Neural crest cell (in vitro differentiated cells): ENCODE measurements around the gene TRIP10. TPM values are rescaled to one million over a fixed set of nuclear protein-coding genes. Genes with fewer than 3 reads are reported as not detected.

Source experiments
- DNase-seq: peaks from one replicate; pipeline ENCODE4 v3.0.0; 2021; ENCODE audit warnings: low read depth, mixed read lengths, low spot score
- H3K27ac Mint-ChIP-seq: one replicate; pipeline ENCODE4 v1.8.0; 2021; ENCODE audit warnings: mild to moderate bottlenecking, mixed read lengths; ENCODE audit not compliant: unreplicated experiment
- H3K27me3 Mint-ChIP-seq: 2 replicates; pipeline ENCODE4 v1.8.0; 2021; ENCODE audit warnings: low read depth, mild to moderate bottlenecking, mixed read lengths
- H3K36me3 Mint-ChIP-seq: 2 replicates; pipeline ENCODE4 v1.8.0; 2021; ENCODE audit warnings: low read depth, mild to moderate bottlenecking, mixed read lengths
- H3K4me1 Mint-ChIP-seq: 2 replicates; pipeline ENCODE4 v1.8.0; 2021; ENCODE audit warnings: mixed read lengths
- H3K4me3 Mint-ChIP-seq: one replicate; pipeline ENCODE4 v1.8.0; 2021; ENCODE audit warnings: mild to moderate bottlenecking, mixed read lengths
- H3K9me3 Mint-ChIP-seq: 2 replicates; pipeline ENCODE4 v1.8.0; 2021; ENCODE audit warnings: mixed read lengths
- total RNA-seq: library from RNA; stranded (reverse); gene quantifications from 2 replicates; pipeline ENCODE4 v1.2.1, GENCODE V29; 2021
- TF ChIP-seq, protein P1 (sequence below): fragments of 200-600 bp; sonication (generic); conservative IDR thresholded peaks from 2 replicates; pipeline ENCODE4 v1.5.0; 2021; ENCODE audit warnings: antibody characterized with exemption, mild to moderate bottlenecking

Gene TRIP10
- total RNA-seq, 1 donor from 2014 or later = 20.6 TPM

DNA sequence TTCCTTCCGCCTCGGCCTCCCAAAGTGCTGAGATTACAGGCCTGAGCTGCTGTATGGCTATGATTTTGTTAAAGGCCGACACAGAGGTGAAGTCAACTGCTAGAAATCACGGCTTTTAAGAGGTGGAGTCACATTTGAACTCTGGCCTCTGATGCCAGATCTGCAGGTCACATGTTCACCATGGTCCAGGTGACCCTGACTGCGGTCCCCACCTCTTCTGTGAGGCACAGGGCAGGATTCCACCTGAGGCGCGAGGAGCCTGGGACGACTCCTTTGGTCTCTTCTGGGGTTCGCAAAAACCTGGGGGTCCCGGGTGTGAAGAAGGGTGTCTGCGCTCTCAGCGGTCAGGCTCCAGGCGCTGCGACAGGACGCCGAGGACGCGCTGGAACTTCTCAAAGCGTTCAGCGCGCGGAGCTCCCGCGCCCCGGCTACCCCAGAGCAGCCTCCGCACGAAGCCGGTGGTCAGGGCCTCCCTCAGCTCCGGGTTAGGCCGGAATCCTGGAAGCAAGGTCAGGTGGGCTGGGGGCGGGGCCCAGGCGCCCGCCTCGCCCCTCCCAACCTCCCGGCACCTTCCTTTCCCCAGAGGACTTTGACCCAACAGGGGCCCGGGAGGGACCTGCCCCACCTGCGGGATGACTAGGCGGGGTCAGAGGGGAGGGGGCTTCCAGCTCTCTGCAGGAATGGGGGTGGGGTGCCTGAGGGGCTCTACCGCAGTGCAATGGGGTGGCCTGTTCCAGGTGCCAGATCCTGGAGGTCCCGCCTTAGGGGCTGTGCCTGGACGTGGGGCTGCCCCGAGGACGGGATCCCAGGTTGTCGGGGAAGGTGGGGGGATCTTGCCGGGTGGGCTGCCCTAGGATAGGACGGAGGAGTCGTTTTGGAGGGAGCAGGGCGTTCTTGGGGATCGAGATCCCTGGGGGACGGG lies 13.0 kb downstream of the TRIP10 start:
- TF ChIP-seq, protein P1, sequence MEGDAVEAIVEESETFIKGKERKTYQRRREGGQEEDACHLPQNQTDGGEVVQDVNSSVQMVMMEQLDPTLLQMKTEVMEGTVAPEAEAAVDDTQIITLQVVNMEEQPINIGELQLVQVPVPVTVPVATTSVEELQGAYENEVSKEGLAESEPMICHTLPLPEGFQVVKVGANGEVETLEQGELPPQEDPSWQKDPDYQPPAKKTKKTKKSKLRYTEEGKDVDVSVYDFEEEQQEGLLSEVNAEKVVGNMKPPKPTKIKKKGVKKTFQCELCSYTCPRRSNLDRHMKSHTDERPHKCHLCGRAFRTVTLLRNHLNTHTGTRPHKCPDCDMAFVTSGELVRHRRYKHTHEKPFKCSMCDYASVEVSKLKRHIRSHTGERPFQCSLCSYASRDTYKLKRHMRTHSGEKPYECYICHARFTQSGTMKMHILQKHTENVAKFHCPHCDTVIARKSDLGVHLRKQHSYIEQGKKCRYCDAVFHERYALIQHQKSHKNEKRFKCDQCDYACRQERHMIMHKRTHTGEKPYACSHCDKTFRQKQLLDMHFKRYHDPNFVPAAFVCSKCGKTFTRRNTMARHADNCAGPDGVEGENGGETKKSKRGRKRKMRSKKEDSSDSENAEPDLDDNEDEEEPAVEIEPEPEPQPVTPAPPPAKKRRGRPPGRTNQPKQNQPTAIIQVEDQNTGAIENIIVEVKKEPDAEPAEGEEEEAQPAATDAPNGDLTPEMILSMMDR = no peak
- Mint-ChIP-seq H3K4me1 (no peaks in the 10 kb centered on the region), H3K27me3 (peaks cover 10% of the 10 kb centered on the region), H3K9me3 (no peaks in the 10 kb centered on the region), H3K27ac (no peak overlapping the region), H3K4me3 (no peak overlapping the region), H3K36me3 (no peaks in the 10 kb centered on the region)
- DNase-seq = no peak

DNA sequence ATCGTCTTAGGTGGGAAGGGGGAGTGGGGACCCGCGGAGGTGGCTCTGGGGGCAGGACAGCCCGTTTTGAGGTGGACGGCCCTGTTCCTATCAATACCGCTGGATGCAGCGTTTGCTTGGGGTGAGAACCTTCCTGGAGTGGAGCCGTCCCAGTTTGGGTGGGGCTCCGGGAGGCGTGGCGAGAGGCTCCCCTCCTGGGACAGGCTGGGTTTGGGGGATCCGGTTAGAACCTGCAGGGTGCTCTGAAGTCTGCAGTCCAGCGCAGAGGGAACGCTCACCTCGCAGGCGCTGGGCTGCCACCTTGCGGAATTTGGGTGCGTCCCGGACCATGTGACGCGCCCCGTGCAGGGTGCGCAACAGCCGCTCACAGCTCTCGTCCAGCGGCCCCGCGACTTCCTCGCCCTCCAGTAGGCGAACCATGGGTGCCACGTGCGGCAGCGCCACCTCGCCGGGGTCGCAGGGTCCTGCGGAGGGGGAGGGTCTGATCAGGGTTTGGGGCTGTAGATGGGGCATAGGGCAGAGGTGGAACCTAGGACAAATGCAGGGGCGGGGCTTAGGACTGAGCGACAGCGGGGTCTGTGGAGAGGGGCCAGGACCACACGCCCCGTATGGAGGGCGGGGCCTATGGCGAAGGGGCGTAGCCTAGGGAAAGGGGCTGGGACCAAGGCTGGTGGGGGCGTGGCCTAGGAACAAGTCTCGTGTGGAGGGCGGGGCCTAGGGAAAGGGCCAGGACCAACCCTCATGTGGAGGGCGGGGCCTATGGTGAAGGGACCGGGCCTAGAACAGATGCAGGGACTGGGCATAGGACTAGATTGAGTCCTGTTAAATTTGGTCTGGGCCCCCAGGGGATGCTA lies 13.9 kb downstream of the TRIP10 start:
- Mint-ChIP-seq H3K4me1 (no peaks in the 10 kb centered on the region), H3K27ac (no peak overlapping the region), H3K36me3 (no peaks in the 10 kb centered on the region), H3K27me3 (peaks cover 10% of the 10 kb centered on the region), H3K4me3 (peak overlapping the region; percentile 64), H3K9me3 (no peaks in the 10 kb centered on the region)
- DNase-seq = peak; percentile 63
- TF ChIP-seq, protein P1 = peak; percentile 30

DNA sequence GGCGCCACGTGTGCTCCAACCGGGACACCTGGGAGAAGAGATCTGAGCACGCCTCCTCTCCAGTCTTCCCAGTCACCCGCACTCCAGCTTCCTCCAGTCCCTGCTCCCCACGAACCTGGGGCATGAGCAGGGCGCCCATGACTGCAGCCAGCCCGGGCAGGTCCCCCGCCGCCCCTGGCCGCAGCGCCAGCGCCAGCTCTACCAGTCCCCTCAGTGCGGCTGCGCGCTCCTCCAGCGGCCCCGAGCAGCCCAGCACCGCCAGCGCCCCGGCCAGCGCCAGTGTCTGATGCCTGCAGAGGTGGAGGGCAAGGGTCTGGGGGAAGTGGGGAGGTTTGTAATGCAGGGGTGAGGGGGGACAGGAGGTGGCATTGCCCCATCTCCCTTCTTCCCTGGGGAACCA lies 14.7 kb downstream of the TRIP10 start:
- Mint-ChIP-seq H3K9me3 (no peaks in the 10 kb centered on the region), H3K27me3 (peaks cover 10% of the 10 kb centered on the region), H3K36me3 (no peaks in the 10 kb centered on the region), H3K27ac (no peak overlapping the region), H3K4me3 (no peak overlapping the region), H3K4me1 (no peaks in the 10 kb centered on the region)
- TF ChIP-seq, protein P1 = no peak
- DNase-seq = no peak

DNA sequence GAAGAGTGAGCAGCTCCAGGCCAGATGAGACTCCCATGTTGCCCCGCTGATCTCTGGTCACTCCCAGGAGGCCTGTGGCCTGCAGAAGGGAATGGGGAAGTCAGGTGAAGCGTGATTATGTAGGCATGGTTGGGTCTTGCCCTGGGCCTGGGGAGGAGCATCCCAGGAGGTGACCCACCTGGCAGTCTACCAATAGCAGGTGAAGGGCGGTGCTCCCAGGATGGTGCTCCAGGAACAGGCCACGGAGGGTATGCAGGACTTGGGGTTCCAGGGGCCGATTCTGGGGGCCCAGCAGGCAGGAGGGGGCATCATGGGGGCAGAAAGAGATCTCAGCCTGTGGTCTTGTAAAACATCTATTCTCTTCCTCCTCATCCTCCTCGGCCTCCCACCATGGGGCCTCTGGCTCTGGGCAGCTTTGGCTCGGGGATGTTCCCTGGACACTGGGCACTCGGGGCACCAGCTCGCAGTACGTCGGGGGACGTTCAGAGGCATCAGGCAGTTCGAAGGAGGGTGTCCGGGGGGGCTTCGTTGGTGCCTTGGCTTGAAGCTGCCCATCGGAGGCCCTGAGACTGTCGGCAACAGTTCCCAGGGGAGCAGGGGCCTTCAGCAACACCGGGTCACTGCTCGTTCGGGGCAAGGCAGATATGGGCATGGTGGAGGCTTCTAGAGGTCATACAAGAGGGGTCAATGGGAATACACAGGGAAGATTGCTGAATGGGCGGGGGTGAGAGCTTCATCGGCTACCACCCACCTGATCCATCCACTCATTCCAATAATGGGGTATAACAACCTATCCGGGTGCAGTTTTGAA lies 15.4 kb downstream of the TRIP10 start:
- Mint-ChIP-seq H3K27me3 (peaks cover 10% of the 10 kb centered on the region), H3K27ac (no peak overlapping the region), H3K4me3 (no peak overlapping the region), H3K4me1 (no peaks in the 10 kb centered on the region), H3K9me3 (no peaks in the 10 kb centered on the region), H3K36me3 (no peaks in the 10 kb centered on the region)
- DNase-seq = no peak
- TF ChIP-seq, protein P1 = no peak

DNA sequence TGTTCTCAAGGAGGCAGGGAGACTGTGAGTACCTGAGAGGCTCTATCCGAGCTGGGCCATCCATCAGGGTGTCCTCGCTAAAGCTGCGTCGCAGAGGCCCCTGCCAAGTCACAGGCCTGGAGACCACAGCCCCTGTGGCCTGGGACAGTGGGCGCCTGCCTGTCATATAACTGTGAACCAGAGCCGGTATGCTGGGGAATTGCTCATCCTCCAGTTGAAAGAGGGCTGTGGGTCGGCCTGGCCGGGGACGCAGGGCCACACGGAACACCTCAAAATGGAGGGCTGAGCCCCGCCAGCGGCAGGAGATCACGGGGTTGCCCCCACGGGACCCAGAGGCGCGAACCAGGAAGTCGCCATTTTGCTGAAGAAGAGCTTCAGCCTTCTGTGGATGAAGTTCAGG lies 21.1 kb downstream of the TRIP10 start:
- DNase-seq = no peak
- Mint-ChIP-seq H3K4me3 (no peak overlapping the region), H3K9me3 (no peaks in the 10 kb centered on the region), H3K27ac (no peak overlapping the region), H3K4me1 (no peaks in the 10 kb centered on the region), H3K27me3 (peaks cover 13% of the 10 kb centered on the region), H3K36me3 (no peaks in the 10 kb centered on the region)
- TF ChIP-seq, protein P1 = no peak
